Skeletal muscle tissue (tissue), 4 donors: ENCODE results near the gene BRCA2. TPM values are rescaled to one million over a fixed set of nuclear protein-coding genes. Genes with fewer than 3 reads are reported as not detected.
"Not testable (repeated sequence)": the region's sequence is repeated elsewhere in the genome, so short reads cannot be mapped to it uniquely, and the experiment has no call there.

Experiments
- H3K27ac ChIP-seq: one replicate; pipeline ENCODE4 v1.7.0; 2013; ENCODE audit warnings: mild to moderate bottlenecking, low read depth, low read length, inconsistent platforms
- H3K27me3 ChIP-seq, 3 donors: one replicate each; pipeline ENCODE4 v1.7.0; 2013; ENCODE audit warnings: low read length in 3 of 3; ENCODE audit not compliant: control insufficient read depth in 3 of 3, insufficient read depth in 3 of 3
- H3K36me3 ChIP-seq, 3 donors: one replicate each; pipeline ENCODE4 v1.7.0; 2013; ENCODE audit warnings: low read length in 3 of 3; ENCODE audit not compliant: control insufficient read depth in 3 of 3, insufficient read depth in 3 of 3
- H3K4me1 ChIP-seq, 3 donors: one replicate each; pipeline ENCODE4 v1.7.0; 2013; ENCODE audit warnings: low read length in 3 of 3, mild to moderate bottlenecking in 3 of 3; ENCODE audit not compliant: control insufficient read depth in 3 of 3, insufficient read depth in 3 of 3
- H3K4me3 ChIP-seq, 3 donors: one replicate each; pipeline ENCODE4 v1.7.0; 2013; ENCODE audit warnings: low read length in 3 of 3
- H3K9ac ChIP-seq, 3 donors: one replicate each; pipeline ENCODE4 v1.7.0; 2013; ENCODE audit warnings: low read length in 3 of 3, mild to moderate bottlenecking in 3 of 3, moderate library complexity in 2 of 3, low read depth in 1 of 3
- H3K9me3 ChIP-seq, 3 donors: one replicate each; pipeline ENCODE4 v1.7.0; 2013; ENCODE audit warnings: low read length in 3 of 3; ENCODE audit not compliant: control insufficient read depth in 3 of 3
- total RNA-seq: library from RNA; depleted of rRNA; stranded (reverse); fragments of >200 nt; gene quantifications from one replicate; pipeline ENCODE4 v1.2.3, GENCODE V29; 2014
- donor health status: Osteomylitis.

Gene BRCA2
- total RNA-seq, 1 donor from 2014 or later = 2.6 TPM

DNA sequence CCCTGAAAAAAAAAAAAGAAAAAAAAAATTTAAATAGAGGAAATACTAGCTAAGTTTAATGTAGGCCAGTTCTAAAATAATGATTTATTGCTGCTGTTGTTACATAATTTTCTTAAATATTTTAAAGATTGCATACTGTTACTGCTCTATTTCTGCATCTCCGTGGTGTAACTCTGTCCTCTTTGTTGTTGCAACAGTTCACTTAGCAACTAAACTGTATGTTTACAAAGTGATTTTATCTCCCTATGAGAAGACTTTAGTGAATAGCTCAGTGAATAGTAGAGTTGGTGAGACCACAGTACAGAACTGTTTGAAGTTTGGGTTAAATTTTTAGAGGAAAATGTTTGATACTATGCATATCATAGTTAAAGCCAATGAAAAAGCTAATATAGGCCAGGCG lies 19.4 kb downstream of the BRCA2 start:
- Histone ChIP-seq H3K27ac (no peak overlapping the region), H3K27me3 (no peaks in the 10 kb centered on the region), H3K4me1 (no peaks in the 10 kb centered on the region), H3K4me3 (no peak overlapping the region), H3K9me3 (no peaks in the 10 kb centered on the region), H3K36me3 (no peaks in the 10 kb centered on the region), H3K9ac (no peak overlapping the region)

DNA sequence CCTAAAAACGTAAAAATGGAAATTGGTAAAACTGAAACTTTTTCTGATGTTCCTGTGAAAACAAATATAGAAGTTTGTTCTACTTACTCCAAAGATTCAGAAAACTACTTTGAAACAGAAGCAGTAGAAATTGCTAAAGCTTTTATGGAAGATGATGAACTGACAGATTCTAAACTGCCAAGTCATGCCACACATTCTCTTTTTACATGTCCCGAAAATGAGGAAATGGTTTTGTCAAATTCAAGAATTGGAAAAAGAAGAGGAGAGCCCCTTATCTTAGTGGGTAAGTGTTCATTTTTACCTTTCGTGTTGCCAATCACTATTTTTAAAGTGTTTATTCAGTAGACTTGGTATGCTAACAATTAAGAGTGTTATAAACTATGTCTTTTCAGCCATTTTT lies 25.6 kb downstream of the BRCA2 start:
- Histone ChIP-seq H3K36me3 (no peaks in the 10 kb centered on the region), H3K27ac (no peak overlapping the region), H3K4me1 (no peaks in the 10 kb centered on the region), H3K9me3 (no peaks in the 10 kb centered on the region), H3K4me3 (no peak overlapping the region), H3K9ac (no peak overlapping the region), H3K27me3 (no peaks in the 10 kb centered on the region)

DNA sequence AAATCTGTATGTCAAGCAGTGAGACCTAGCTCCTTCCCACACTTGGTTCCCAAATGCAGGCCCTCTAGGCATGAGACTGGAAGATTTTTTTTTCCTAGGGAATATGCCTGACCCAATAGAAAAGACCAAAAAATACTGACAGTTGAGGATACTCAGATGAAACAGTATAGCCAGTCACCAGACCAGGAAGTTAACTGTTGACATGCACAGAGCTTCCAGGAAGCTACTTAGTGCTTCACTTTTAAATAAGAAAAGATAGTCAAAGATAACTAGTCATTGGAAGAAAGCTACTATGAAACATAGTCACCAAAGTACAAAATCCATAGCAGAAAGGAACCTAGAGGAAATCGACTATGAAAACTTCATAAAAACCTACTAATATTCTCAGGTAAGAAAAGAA lies 32.3 kb downstream of the BRCA2 start:
- Histone ChIP-seq H3K36me3 (no peaks in the 10 kb centered on the region), H3K9ac (no peak overlapping the region), H3K4me3 (no peak overlapping the region), H3K27ac (no peak overlapping the region), H3K27me3 (no peaks in the 10 kb centered on the region), H3K4me1 (no peaks in the 10 kb centered on the region), H3K9me3 (no peaks in the 10 kb centered on the region)

DNA sequence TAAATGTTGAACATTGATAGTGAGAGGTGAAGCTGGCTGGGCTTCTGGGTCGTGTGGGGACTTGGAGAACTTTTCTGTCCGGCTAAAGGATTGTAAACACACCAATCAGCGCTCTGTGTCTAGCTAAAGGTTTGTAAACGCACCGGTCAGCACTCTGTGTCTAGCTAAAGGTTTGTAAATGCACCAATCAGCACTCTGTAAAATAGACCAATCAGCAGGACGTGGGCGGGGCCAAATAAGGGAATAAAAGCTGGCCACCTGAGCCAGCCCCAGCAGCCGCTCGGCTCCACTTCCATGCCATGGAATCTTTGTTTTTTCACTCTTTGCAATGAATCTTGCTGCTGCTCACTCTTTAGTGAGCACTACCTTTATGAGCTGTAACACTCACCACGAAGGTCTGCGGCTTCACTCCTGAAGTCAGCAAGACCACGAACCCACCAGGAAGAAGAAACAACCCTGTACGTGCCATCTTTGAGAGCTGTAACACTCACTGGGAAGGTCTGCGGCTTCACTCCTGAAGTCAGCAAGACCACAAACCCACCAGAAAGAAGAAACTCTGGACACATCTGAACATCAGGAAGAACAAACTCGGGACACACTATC lies 35.6 kb downstream of the BRCA2 start:
- H3K9me3 ChIP-seq, H3K36me3 ChIP-seq, H3K27me3 ChIP-seq, H3K9ac ChIP-seq, H3K4me3 ChIP-seq, H3K4me1 ChIP-seq, H3K27ac ChIP-seq: not testable (repeated sequence)

DNA sequence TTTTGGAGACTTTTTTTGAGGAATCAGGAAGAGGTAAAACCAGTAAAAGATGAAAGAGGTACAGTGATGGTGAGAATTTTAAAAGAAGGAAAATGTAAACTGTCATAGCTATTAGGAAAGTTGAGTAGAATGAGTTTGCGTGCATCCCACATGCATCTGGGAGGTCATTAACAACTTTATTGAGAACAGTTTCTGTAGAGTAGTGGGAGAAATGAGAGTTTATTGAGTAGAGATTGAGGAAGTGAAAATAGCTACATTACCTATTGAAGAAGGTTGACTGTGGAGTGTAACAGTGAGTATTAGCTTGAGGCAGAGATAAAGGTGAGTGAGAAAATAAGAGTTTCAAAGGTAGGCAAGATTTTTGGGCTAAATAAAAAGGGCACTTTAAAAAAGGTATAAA lies 38.7 kb downstream of the BRCA2 start:
- no peaks in the 10 kb centered on the region for H3K9me3 ChIP-seq
- no peak overlapping the region for H3K9ac ChIP-seq
- H3K27me3 ChIP-seq = no peaks in the 10 kb centered on the region
- no peak overlapping the region for H3K27ac ChIP-seq
- no peaks in the 10 kb centered on the region for H3K36me3 ChIP-seq
- no peak overlapping the region for H3K4me3 ChIP-seq
- H3K4me1 ChIP-seq = no peaks in the 10 kb centered on the region

DNA sequence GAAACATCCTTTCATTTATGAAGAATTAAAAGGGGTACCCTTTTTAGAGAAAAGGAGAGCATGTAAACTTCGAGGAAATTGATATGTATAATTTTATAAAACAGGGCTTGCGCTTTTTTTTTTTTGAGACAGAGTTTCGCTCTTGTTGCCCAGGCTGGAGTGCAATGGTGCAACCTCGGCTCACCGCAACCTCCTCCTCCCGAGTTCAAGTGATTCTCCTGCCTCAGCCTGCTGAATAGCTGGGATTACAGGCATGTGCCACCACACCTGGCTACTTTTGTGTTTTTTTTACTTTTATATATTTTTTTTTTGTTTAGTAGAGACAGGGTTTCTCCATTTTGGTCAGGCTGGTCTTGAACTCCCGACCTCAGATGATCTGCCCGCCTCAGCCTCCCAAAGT lies 40.6 kb downstream of the BRCA2 start:
- not testable (repeated sequence) for H3K4me3 ChIP-seq, H3K9ac ChIP-seq, H3K9me3 ChIP-seq, H3K27ac ChIP-seq, H3K27me3 ChIP-seq, H3K4me1 ChIP-seq, H3K36me3 ChIP-seq

DNA sequence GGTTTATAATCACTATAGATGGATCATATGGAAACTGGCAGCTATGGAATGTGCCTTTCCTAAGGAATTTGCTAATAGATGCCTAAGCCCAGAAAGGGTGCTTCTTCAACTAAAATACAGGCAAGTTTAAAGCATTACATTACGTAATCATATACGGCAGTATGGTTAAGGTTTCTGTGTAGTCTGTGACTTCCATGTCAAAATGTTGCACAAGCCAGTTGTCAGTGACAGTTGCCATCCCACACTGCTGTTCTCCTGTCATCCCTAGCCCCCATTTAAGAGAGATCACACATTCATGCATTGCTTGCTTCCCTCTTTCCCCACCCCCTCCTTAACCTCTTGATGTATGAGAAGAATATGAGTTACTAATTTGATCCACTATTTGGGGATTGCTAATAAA lies 47.3 kb downstream of the BRCA2 start:
- no peak overlapping the region for H3K27ac ChIP-seq
- no peaks in the 10 kb centered on the region for H3K36me3 ChIP-seq
- no peaks in the 10 kb centered on the region for H3K4me1 ChIP-seq
- H3K27me3 ChIP-seq = no peaks in the 10 kb centered on the region
- no peaks in the 10 kb centered on the region for H3K9me3 ChIP-seq
- H3K4me3 ChIP-seq = no peak overlapping the region
- no peak overlapping the region for H3K9ac ChIP-seq

DNA sequence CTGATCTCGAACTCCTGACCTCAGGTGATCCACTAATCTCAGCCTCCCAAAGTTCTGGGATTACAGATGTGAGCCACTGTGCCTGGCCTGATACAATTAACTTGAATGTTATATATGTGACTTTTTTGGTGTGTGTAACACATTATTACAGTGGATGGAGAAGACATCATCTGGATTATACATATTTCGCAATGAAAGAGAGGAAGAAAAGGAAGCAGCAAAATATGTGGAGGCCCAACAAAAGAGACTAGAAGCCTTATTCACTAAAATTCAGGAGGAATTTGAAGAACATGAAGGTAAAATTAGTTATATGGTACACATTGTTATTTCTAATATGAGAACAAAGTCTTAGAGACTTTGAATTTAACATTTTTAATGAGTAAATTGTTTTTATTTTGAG lies 55.5 kb downstream of the BRCA2 start:
- Histone ChIP-seq H3K27me3 (no peaks in the 10 kb centered on the region), H3K36me3 (no peaks in the 10 kb centered on the region), H3K9me3 (no peaks in the 10 kb centered on the region), H3K4me3 (no peak overlapping the region), H3K9ac (no peak overlapping the region), H3K27ac (no peak overlapping the region), H3K4me1 (no peaks in the 10 kb centered on the region)

DNA sequence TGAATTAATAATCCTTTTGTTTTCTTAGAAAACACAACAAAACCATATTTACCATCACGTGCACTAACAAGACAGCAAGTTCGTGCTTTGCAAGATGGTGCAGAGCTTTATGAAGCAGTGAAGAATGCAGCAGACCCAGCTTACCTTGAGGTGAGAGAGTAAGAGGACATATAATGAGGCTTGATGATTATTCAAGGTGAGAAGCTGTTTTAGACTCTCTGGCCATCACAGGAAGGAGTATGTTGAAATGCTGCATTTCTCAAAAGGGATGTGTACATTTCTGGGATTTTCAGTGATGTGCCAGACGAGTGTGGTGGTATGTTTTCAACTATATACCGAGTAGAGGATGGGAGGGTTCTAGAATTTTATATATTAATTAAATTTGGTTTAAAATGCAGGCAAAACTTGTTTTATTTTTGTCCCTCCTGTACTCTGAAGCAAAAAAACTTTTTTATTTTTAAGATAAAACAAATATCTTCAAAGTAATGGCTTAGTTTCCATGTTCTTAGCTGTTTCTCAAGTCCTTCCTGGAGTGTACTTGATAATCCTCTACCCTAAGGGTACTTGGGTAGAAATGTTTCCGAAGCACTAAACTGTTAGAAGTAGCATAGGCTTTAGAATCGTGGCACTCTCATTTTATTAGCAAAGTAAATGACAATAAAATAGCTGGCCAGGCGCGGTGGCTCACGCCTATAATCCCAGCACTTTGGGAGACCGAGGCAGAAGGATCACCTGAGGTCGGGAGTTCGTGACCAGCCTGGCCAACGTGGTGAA lies 61.5 kb downstream of the BRCA2 start:
- Histone ChIP-seq H3K4me1 (no peaks in the 10 kb centered on the region), H3K9me3 (no peaks in the 10 kb centered on the region), H3K27me3 (no peaks in the 10 kb centered on the region), H3K36me3 (no peaks in the 10 kb centered on the region), H3K4me3 (no peak overlapping the region), H3K9ac (no peak overlapping the region), H3K27ac (no peak overlapping the region)

DNA sequence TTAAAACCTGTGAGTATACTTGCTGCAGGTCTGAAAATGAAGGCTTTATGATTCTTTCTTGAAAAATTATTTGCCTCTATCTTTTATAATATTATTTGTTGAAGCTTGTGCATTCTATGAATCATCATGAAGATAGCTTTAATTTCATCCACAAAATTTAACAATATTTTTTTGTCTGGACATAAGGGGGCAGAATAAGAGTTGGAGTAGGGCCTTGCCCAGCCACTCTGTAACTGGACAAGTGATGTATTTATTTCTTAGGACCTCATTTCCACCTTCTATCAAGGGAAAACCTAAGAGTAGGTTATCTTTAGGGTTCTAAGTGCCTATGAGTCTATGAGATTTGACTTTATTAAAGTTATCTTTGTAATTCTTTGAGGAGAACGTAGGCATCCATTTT lies 62.7 kb downstream of the BRCA2 start:
- Histone ChIP-seq H3K9ac (no peak overlapping the region), H3K9me3 (no peaks in the 10 kb centered on the region), H3K36me3 (no peaks in the 10 kb centered on the region), H3K4me1 (no peaks in the 10 kb centered on the region), H3K27me3 (no peaks in the 10 kb centered on the region), H3K27ac (no peak overlapping the region), H3K4me3 (no peak overlapping the region)
